ENCODE measurements around the gene ITPR2.
"Not testable (repeated sequence)": the region's sequence is repeated elsewhere in the genome, so short reads cannot be mapped to it uniquely, and the experiment has no call there.

ITPR2 gene

DNA sequence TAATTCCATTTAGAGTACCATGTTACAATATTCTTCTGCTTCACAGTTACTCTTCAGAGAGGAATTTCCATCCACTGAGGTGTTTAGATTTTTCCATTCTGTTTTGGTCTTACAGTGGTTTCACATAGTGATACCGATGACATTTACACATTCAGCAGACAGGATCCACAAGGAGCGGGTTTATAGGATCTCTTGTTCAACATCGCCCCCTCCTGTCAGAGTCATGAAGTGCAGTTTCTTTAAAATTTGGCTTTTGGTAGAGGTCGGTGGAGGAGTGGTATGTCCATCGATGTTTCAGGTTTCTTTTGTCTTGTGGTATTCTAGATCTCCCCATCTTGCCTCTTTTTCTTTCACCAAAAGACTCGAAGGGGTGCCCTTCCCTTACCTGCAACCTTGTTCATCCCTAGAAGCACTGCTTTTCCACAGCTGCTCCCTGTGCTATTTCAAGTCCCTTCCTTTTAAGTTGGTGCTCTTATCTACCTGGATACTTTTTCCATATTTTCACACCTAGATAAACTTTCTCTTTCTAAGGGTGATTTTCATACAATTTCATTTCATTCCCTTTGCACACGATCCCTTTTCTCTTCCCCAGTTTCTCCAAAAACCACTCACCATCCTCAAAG lies 181.3 kb downstream of the ITPR2 start:
- FAIRE-seq = peak; percentile 76
- TF ChIP-seq TAF1 (IDR thresholded peaks at IDR 0.05; ENCODE audit: borderline replicate concordance, low read depth, low read length) (no peak), POLR2A (IDR thresholded peaks at IDR 0.05; ENCODE audit: low read depth, low read length) (no peak), POLR2AphosphoS5 (IDR thresholded peaks at IDR 0.05; ENCODE audit: low read depth, low read length) (no peak)

DNA sequence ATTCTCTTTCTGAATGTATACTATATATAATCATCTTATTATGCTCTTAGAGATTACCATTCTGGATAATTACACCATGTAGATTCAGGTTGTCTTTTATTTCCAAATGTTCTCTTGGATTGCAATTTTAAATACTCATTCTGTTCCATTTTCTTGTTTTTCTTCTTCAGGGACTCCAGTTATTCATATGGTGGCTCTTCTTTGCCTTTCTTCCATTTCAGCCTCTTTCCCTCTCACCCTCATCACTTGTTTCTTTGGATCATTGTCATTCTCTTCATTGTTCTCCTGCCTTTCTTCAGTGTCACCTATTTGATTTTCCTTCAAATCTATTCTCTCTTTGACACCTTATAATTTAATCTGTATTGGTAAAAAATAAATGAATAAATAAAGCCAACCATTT lies 182.0 kb downstream of the ITPR2 start:
- DNase-seq (ENCODE audit: insufficient read length) (no peak), FAIRE-seq (no peak)

More for the DNA sequence above, 181.3 kb downstream of the ITPR2 start:
- DNase-seq (ENCODE audit: insufficient read length) = peak; percentile 13

DNA sequence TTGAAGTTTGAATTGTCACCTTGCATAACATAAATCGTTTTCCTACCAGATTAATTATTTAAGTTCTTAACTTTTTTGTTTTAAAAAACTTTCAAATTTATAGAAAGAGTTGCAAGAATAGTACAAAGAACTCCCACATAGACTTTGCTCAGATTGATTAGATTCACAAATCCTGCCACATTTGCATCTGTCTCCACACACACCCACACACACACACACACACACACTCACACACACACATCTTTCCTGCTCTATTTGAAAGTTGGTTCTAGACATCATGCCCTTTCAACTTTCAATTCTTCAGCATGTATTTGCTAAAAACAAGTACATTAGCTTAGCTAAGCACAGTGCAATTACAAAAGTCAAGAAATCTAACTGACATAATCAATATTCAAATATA lies 184.0 kb downstream of the ITPR2 start:
- no peak for TF ChIP-seq TAF1 (IDR thresholded peaks at IDR 0.05; ENCODE audit: borderline replicate concordance, low read depth, low read length)
- no peak for TF ChIP-seq POLR2A (IDR thresholded peaks at IDR 0.05; ENCODE audit: low read depth, low read length)
- no peak for TF ChIP-seq POLR2AphosphoS5 (IDR thresholded peaks at IDR 0.05; ENCODE audit: low read depth, low read length)
- FAIRE-seq (no peak), DNase-seq (ENCODE audit: insufficient read length) (no peak)

More for the DNA sequence above, 182.0 kb downstream of the ITPR2 start:
- TF ChIP-seq TAF1 (IDR thresholded peaks at IDR 0.05; ENCODE audit: borderline replicate concordance, low read depth, low read length) (no peak), POLR2AphosphoS5 (IDR thresholded peaks at IDR 0.05; ENCODE audit: low read depth, low read length) (no peak), POLR2A (IDR thresholded peaks at IDR 0.05; ENCODE audit: low read depth, low read length) (no peak)

DNA sequence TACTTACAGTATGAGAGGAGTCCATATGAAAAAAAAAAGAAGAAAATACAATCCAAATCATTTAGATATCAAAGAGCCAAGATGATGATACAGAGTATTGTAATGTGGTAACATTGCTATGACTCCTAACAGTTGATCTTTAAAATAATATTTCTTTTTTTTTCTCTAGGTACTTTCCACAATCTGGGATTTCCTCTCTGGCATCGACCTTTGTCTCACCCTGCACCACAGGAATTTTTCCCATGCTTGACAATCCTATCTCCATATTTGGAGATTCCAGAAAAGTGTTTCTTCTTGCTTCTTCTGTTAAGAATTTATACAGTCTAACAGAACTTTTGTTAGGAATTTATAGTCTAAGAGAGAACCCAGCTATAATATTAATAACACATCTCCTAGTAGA lies 184.4 kb downstream of the ITPR2 start:
- DNase-seq (ENCODE audit: insufficient read length) = no peak
- no peak for TF ChIP-seq TAF1 (IDR thresholded peaks at IDR 0.05; ENCODE audit: borderline replicate concordance, low read depth, low read length)
- no peak for TF ChIP-seq POLR2A (IDR thresholded peaks at IDR 0.05; ENCODE audit: low read depth, low read length)
- FAIRE-seq = no peak

DNA sequence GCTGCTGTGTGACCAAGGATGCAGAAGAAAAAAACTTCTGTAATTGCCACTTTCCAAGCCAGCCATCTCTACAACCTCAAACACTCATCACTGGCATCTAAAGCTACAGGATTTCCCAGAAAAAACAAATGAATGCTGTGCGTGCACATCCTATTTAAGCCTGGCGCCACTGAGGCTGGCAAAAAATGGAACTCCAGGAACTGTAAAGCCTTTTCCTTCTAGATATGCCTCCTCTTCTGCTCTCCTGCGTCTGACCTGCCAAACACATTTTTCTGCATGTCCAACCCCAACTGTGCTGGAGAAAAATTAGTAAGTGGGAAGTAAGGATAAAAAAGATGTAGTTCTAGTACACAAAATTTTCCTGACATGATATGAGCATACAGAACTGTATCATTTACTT lies 184.9 kb downstream of the ITPR2 start:
- DNase-seq (ENCODE audit: insufficient read length) (no peak), FAIRE-seq (no peak)
- no peak for TF ChIP-seq TAF1 (IDR thresholded peaks at IDR 0.05; ENCODE audit: borderline replicate concordance, low read depth, low read length)
- TF ChIP-seq POLR2AphosphoS5 (IDR thresholded peaks at IDR 0.05; ENCODE audit: low read depth, low read length) = no peak
- no peak for TF ChIP-seq POLR2A (IDR thresholded peaks at IDR 0.05; ENCODE audit: low read depth, low read length)

DNA sequence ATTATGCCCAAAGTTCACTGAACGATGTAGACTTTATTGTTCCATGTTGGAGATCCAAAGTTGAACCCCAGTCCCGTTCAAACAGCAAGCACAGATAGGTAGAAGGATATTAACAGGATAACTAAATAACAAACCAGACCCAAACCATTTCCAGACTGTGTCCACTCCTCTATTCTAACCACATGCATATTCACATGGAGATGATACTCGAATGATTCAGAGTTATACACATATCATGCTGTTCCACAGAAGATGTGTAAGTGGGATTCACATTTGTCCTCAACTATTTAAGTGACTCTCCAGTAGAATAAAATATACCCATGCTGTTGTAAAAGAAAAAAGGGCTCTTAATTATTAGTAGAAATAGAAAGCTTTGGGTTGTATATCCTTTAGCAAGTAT lies 185.9 kb downstream of the ITPR2 start:
- FAIRE-seq = no peak
- DNase-seq (ENCODE audit: insufficient read length) = no peak

DNA sequence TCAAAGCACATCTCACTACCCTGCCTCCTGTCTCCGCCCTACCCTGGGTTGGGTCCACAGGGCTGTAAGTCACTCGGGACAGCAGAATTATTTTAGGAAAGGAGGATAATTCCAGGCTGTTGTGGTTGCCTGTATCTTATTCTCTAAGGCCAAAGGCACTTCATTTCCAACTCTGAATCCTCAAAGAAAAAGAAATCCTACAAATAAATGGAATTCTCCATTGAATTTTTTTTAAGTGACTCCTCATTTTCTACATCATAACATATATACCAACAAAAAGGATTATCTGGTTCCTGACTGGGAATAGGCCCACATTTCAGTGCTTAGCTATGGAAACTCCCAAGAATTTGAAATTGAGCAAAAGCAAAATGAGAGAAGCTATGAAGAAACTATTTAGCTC lies 186.4 kb downstream of the ITPR2 start:
- no peak for TF ChIP-seq POLR2AphosphoS5 (IDR thresholded peaks at IDR 0.05; ENCODE audit: low read depth, low read length)
- no peak for TF ChIP-seq TAF1 (IDR thresholded peaks at IDR 0.05; ENCODE audit: borderline replicate concordance, low read depth, low read length)
- TF ChIP-seq POLR2A (IDR thresholded peaks at IDR 0.05; ENCODE audit: low read depth, low read length) = no peak
- DNase-seq (ENCODE audit: insufficient read length) (no peak), FAIRE-seq (no peak)

More for the DNA sequence above, 185.9 kb downstream of the ITPR2 start:
- TF ChIP-seq TAF1 (IDR thresholded peaks at IDR 0.05; ENCODE audit: borderline replicate concordance, low read depth, low read length) (no peak), POLR2AphosphoS5 (IDR thresholded peaks at IDR 0.05; ENCODE audit: low read depth, low read length) (no peak), POLR2A (IDR thresholded peaks at IDR 0.05; ENCODE audit: low read depth, low read length) (no peak)

DNA sequence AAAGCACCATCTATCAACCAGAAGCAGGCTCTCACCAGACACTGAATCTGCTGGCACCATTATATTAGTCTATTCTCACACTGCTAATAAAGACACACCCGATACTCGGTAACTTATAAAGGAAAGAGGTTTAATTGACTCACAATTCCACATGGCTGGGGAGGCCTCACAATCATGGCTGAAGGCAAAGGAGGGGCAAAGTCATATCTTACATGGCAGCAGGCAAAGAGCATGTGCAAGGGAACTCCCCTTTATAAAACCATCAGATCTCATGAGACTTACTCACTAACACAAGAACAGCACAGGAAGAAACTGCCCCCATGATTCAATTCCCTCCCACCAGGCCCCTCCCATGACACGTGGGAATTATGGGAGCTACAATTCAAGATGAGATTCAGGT lies 188.6 kb downstream of the ITPR2 start:
- DNase-seq (ENCODE audit: insufficient read length); FAIRE-seq: not testable (repeated sequence)

DNA sequence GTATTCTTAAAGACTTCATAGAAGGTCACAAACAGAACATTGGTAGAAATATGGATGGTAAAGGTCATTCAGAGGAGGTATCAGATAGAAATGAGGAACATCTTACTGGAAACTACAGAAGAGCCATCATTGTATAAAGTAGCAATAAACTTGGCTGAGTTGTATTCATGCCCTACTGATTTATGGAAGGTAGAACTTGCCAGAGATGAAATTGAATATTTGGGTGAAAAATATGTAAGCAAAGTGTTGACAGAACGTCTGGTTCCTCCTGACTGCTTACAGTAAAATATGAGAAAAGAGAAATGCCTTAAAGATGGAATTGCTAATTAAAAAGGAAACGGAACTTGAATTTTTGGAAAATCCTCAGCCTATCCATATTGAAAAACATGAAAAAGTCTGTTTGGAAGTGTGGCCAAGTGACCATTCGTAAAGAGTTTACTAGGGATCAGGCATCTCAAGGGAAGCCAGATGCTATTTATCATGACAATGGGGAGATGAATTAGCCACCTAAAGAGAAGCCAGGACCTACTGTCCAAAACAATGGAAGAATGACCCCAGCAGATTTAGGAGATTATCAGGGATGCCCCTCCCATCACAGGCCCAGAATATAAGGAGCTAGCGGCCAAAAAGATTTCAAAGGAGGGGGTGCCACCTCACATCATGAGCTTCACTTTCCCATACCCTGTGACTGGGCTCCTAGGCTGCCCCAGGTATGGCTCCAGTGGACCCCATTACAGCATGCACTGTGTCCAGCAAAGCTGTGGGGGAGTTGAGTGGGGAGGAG lies 189.3 kb downstream of the ITPR2 start:
- FAIRE-seq (no peak), DNase-seq (ENCODE audit: insufficient read length) (no peak)
- TF ChIP-seq TAF1 (IDR thresholded peaks at IDR 0.05; ENCODE audit: borderline replicate concordance, low read depth, low read length) (no peak), POLR2AphosphoS5 (IDR thresholded peaks at IDR 0.05; ENCODE audit: low read depth, low read length) (no peak), POLR2A (IDR thresholded peaks at IDR 0.05; ENCODE audit: low read depth, low read length) (no peak)

DNA sequence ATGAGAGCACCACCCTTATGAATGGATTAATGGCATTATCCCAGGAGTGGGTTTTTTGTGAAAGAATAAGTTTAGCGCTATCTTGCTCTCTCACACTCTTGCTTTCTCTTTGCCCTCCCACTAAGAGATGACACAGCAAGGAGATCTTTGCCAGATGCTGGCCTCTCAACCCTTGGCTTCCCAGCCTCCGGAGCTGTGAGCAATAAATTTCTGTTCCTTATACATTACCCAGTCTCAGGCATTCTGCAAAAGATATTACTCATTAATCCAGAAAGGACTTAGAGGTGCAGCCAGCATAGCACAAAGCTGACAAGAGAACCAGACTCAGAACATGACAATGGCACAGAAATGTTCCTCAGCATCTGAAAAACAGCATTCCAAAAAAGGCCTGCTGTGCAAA lies 190.6 kb downstream of the ITPR2 start:
- FAIRE-seq = no peak
- DNase-seq (ENCODE audit: insufficient read length) = no peak
- TF ChIP-seq POLR2AphosphoS5 (IDR thresholded peaks at IDR 0.05; ENCODE audit: low read depth, low read length) (no peak), TAF1 (IDR thresholded peaks at IDR 0.05; ENCODE audit: borderline replicate concordance, low read depth, low read length) (no peak), POLR2A (IDR thresholded peaks at IDR 0.05; ENCODE audit: low read depth, low read length) (no peak)

DNA sequence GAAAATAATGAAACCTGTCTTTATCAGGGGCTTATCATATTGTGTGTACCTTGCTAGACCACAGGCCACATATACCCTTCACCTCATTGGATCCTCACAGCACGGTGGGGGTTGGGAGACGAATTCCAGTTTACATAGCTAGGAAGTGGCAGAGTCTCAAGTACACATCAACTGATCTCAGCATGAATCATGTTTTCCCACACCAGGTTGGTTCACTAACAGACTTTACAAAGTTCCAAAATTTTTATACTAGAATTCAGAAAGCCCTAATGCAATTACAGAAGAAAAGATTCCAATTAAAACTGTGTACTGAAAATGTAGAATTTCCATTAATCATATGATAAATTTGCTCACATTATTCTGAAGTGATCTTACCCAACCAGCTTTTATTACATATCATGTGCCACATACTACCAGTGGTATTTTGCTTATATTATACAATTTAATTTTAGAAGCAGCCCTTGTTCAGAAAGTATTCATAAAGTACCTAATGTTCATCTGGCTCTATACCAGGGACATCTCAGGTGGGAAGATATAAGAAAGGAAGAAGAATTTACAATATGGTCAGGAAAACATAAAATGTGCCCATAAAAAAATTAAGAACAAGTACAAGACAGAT lies 196.2 kb downstream of the ITPR2 start:
- no peak for DNase-seq (ENCODE audit: insufficient read length)

More for the DNA sequence above, 196.2 kb downstream of the ITPR2 start:
- TF ChIP-seq POLR2AphosphoS5 (IDR thresholded peaks at IDR 0.05; ENCODE audit: low read depth, low read length) = no peak
- no peak for TF ChIP-seq TAF1 (IDR thresholded peaks at IDR 0.05; ENCODE audit: borderline replicate concordance, low read depth, low read length)
- no peak for FAIRE-seq

Data from GM12892 (cell line).